ENCODE measurements around the gene MEGF11. TPM values are rescaled to one million over a fixed set of nuclear protein-coding genes. Genes with fewer than 3 reads are reported as not detected.

The MEGF11 gene
- total RNA-seq, 2 donors from 2014 or later, result not detected

GRCh38 chr15:66232267-66232625 is 21.3 kb downstream of the MEGF11 start:
- H3K36me3 ChIP-seq, result no peaks in the 10 kb centered on the region
- H3K27ac ChIP-seq, result no peak overlapping the region
- TF ChIP-seq CTCF (IDR thresholded peaks at IDR 0.05), result no peak
- DNase-seq, result no peak
- H3K9me3 ChIP-seq, result no peaks in the 10 kb centered on the region
- H3K4me3 ChIP-seq, result no peak overlapping the region
- no peak overlapping the region for H3K9ac ChIP-seq (ENCODE audit: low read depth in 2 of 2, low read length in 2 of 2)
- H3K4me1 ChIP-seq, result no peaks in the 10 kb centered on the region
- intact Hi-C loops (cut with DNase I), result no loop called here
- H3K27me3 ChIP-seq, result no peaks in the 10 kb centered on the region

- H3K4me3 ChIP-seq, result no peak overlapping the region
- no peak for TF ChIP-seq CTCF (IDR thresholded peaks at IDR 0.05)
- no peaks in the 10 kb centered on the region for H3K9me3 ChIP-seq
- H3K4me1 ChIP-seq, result no peaks in the 10 kb centered on the region
- H3K9ac ChIP-seq (ENCODE audit: low read depth in 2 of 2, low read length in 2 of 2), result no peak overlapping the region
- H3K27ac ChIP-seq, result no peak overlapping the region
- H3K27me3 ChIP-seq, result no peaks in the 10 kb centered on the region
- no peak for DNase-seq
- intact Hi-C loops (cut with DNase I), result no loop called here
- H3K36me3 ChIP-seq, result no peaks in the 10 kb centered on the region
These were observed 21.9 kb downstream of the MEGF11 start for GRCh38 chr15:66231394-66232266.

- H3K4me1 ChIP-seq, result no peaks in the 10 kb centered on the region
- no peak overlapping the region for H3K4me3 ChIP-seq
- H3K9me3 ChIP-seq, result no peaks in the 10 kb centered on the region
- no peaks in the 10 kb centered on the region for H3K36me3 ChIP-seq
- TF ChIP-seq CTCF (IDR thresholded peaks at IDR 0.05), result no peak
- DNase-seq, result no peak
- H3K27ac ChIP-seq, result no peak overlapping the region
- no peaks in the 10 kb centered on the region for H3K27me3 ChIP-seq
- no peak overlapping the region for H3K9ac ChIP-seq (ENCODE audit: low read depth in 2 of 2, low read length in 2 of 2)
- intact Hi-C loops (cut with DNase I), result no loop called here
These were observed 23.6 kb downstream of the MEGF11 start for GRCh38 chr15:66229790-66230465.

GRCh38 chr15:66228807-66229735 is 24.5 kb downstream of the MEGF11 start:
- no peak overlapping the region for H3K9ac ChIP-seq (ENCODE audit: low read depth in 2 of 2, low read length in 2 of 2)
- H3K4me1 ChIP-seq, result no peaks in the 10 kb centered on the region
- no peak overlapping the region for H3K27ac ChIP-seq
- H3K9me3 ChIP-seq, result no peaks in the 10 kb centered on the region
- no peaks in the 10 kb centered on the region for H3K27me3 ChIP-seq
- intact Hi-C loops (cut with DNase I), result no loop called here
- no peaks in the 10 kb centered on the region for H3K36me3 ChIP-seq
- no peak for DNase-seq
- no peak overlapping the region for H3K4me3 ChIP-seq
- TF ChIP-seq CTCF (IDR thresholded peaks at IDR 0.05), result no peak

- H3K27me3 ChIP-seq, result no peaks in the 10 kb centered on the region
- DNase-seq, result no peak
- no peak overlapping the region for H3K9ac ChIP-seq (ENCODE audit: low read depth in 2 of 2, low read length in 2 of 2)
- intact Hi-C loops (cut with DNase I), result no loop called here
- TF ChIP-seq CTCF (IDR thresholded peaks at IDR 0.05), result no peak
- no peaks in the 10 kb centered on the region for H3K4me1 ChIP-seq
- H3K4me3 ChIP-seq, result no peak overlapping the region
- H3K36me3 ChIP-seq, result no peaks in the 10 kb centered on the region
- no peak overlapping the region for H3K27ac ChIP-seq
- no peaks in the 10 kb centered on the region for H3K9me3 ChIP-seq
These were observed 26.8 kb downstream of the MEGF11 start for GRCh38 chr15:66226736-66227135.
